Keratinocyte (primary cell): Measurements from ENCODE around the gene SAC3D1. TPM values are rescaled to one million over a fixed set of nuclear protein-coding genes. Genes with fewer than 3 reads are reported as not detected.

Experiments used
- DNase-seq: peaks from one replicate; pipeline ENCODE4 v3.0.0-alpha.2; 2011; ENCODE audit warnings: low read depth, missing footprints, low spot score
- FAIRE-seq: peaks from 2 replicates; lab custom pipeline; 2011; peaks lifted over from hg19 to GRCh38; lab: Jason Lieb, UNC
- H2AFZ ChIP-seq: 2 replicates; pipeline ENCODE4 v1.6.0; 2012; ENCODE audit warnings: low read length, control low read depth, inconsistent platforms; ENCODE audit not compliant: control insufficient read depth
- H3K27ac ChIP-seq: 2 replicates; pipeline ENCODE4 v1.5.1; 2011; ENCODE audit warnings: low read length; ENCODE audit not compliant: control insufficient read depth, insufficient read depth
- H3K27me3 ChIP-seq: 3 replicates; pipeline ENCODE4 v1.6.0; 2011; ENCODE audit warnings: low read length; ENCODE audit not compliant: control insufficient read depth, insufficient read depth; ENCODE audit errors: extremely low read depth
- H3K36me3 ChIP-seq, 2 experiments: 2 replicates in 1 of 2; 3 replicates in 1 of 2; pipeline ENCODE4 v1.5.1; 2011; ENCODE audit warnings: low read length in 2 of 2, mild to moderate bottlenecking in 1 of 2; ENCODE audit not compliant: control insufficient read depth in 2 of 2, insufficient read depth in 2 of 2; ENCODE audit errors: extremely low read depth in 1 of 2
- H3K4me1 ChIP-seq: 3 replicates; pipeline ENCODE4 v1.5.1; 2011; ENCODE audit warnings: low read length; ENCODE audit not compliant: control insufficient read depth, insufficient read depth; ENCODE audit errors: extremely low read depth
- H3K4me2 ChIP-seq: 3 replicates; pipeline ENCODE4 v1.6.0; 2011; ENCODE audit warnings: low read depth, low read length; ENCODE audit not compliant: control insufficient read depth, insufficient read depth; ENCODE audit errors: extremely low read depth
- H3K4me3 ChIP-seq, 3 experiments: fragments of 200-600 bp in 1 of 3; sonication (generic) in 1 of 3; 2 replicates in 2 of 3; 3 replicates in 1 of 3; pipeline ENCODE4 v1.5.1; 2011 to 2016; ENCODE audit warnings: low read length in 3 of 3, mild to moderate bottlenecking in 3 of 3, control low read depth in 2 of 3, inconsistent platforms in 1 of 3, low read depth in 1 of 3, mixed read lengths in 1 of 3, mixed run types in 1 of 3, moderate library complexity in 1 of 3; ENCODE audit not compliant: control insufficient read depth in 2 of 3, insufficient read depth in 2 of 3; ENCODE audit errors: extremely low read depth in 1 of 3
- H3K79me2 ChIP-seq: 2 replicates; pipeline ENCODE4 v1.6.0; 2012; ENCODE audit warnings: low read length; ENCODE audit not compliant: control insufficient read depth, insufficient read depth
- H3K9ac ChIP-seq: 3 replicates; pipeline ENCODE4 v1.6.0; 2011; ENCODE audit warnings: low read length; ENCODE audit not compliant: control insufficient read depth, insufficient read depth; ENCODE audit errors: extremely low read depth
- H3K9me1 ChIP-seq: 3 replicates; pipeline ENCODE4 v1.6.0; 2011; ENCODE audit warnings: low read length; ENCODE audit not compliant: control insufficient read depth, insufficient read depth; ENCODE audit errors: extremely low read depth
- H3K9me3 ChIP-seq: 2 replicates; pipeline ENCODE4 v1.5.1; 2012; ENCODE audit warnings: low read depth, low read length; ENCODE audit not compliant: control insufficient read depth
- H4K20me1 ChIP-seq: 3 replicates; pipeline ENCODE4 v1.6.0; 2011; ENCODE audit warnings: low read length; ENCODE audit not compliant: control insufficient read depth, insufficient read depth; ENCODE audit errors: extremely low read depth
- CTCF ChIP-seq, 3 experiments: IDR thresholded peaks in 1 of 3; conservative IDR thresholded peaks in 1 of 3; optimal IDR thresholded peaks in 1 of 3; 2 replicates in 2 of 3; 3 replicates in 1 of 3; pipeline versions ENCODE3 to v1.5.1; 2011; ENCODE audit warnings: low read length in 3 of 3, mild to moderate bottlenecking in 3 of 3, moderate library complexity in 2 of 3, control low read depth in 1 of 3, inconsistent platforms in 1 of 3; ENCODE audit not compliant: insufficient read depth in 2 of 3; ENCODE audit errors: extremely low read depth in 1 of 3
- EZH2 ChIP-seq: IDR thresholded peaks from one replicate; pipeline ENCODE4 v1.6.1; 2012; ENCODE audit warnings: inconsistent platforms, mild to moderate bottlenecking, low read length, moderate library complexity
- dilution Hi-C: fragments of 300-500 bp; cut with MboI; formaldehyde crosslinking; loops from one replicate; pipeline ENCODE4 v1.7.0; 2020; ENCODE audit warnings: low sequenced_read_pairs; ENCODE audit not compliant: extremely low pct_ligation_motif_present
- polyA plus RNA-seq, 5 experiments: library from polyadenylated mRNA; depleted of rRNA in 3 of 5; stranded (reverse) in 3 of 5; stranded (forward) in 1 of 5; unstranded in 1 of 5; fragments of >200 nt; gene quantifications; 1 replicate in 1 of 5; 2 replicates in 3 of 5; 3 replicates in 1 of 5; pipeline versions ENCODE4 v1.2.1 to v1.2.3, GENCODE V29; 2011 to 2012; ENCODE audit warnings: missing spikeins in 2 of 5, low read depth in 1 of 5, low replicate concordance in 1 of 5

The SAC3D1 gene
- polyA plus RNA-seq, 1 donor (not counting 4 experiments of a cell fraction or from before 2014, with no cell fraction given), result 4.9 TPM

DNA sequence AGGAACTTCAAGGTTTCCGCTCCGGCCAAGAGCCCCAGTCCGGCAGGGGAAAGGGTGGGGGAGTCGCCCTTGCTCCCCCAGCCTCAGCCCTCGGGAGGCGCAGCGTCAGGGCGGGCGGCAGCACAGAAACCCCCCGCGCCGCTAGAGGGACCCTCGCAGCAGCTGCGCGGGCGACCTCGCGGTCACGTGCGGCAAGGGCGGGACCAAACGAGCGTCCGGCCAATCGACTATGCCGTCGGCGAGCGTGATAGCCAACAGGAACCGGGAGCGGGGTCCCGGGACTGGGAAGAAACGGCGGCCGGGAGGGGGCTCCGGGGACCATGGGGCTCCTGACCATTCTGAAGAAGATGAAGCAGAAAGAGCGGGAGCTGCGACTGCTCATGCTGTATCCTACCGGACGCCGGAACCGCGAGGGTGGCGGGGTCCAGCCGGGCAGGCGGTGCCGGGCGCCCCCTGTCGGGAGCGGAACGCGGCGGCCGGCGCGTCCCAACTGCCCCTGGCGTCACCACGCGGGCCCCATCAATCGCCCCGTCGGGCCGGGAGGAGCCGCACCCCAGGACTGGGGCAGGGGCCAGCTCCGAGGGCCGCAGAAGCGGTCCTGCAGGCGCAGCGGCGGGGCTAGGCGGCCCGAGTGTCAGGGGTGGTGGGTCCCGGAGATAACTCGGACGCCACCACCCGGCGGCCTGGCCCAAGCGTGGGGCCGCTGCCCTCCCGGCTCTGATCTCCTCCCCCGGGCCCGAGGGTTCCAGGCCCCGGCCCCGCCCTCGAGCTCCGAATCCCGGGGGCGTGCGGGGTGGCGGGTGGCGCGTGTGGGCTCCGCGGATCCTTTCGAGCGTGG lies 26.9 kb upstream of the SAC3D1 start, which contains the start of gene ARL2:
Gene ARL2, plus strand, starts transcription at position 273 of the 838 bp plus-strand sequence. Its CDS starts 48 bp downstream, at position 321.
- peak; percentile 25 for DNase-seq
- peaks cover 8% of the 10 kb centered on the region for H3K79me2 ChIP-seq
- FAIRE-seq, result no peak
- no peaks in the 10 kb centered on the region for H3K27me3 ChIP-seq
- H3K4me1 ChIP-seq, result peaks cover 8% of the 10 kb centered on the region
- TF ChIP-seq EZH2, result no peak
- peak; percentile 56 to 88 (median 87) for TF ChIP-seq CTCF (optimal IDR thresholded peaks at IDR 0.05 in 1 of 3, IDR thresholded peaks at IDR 0.05 in 1 of 3, conservative IDR thresholded peaks at IDR 0.05 in 1 of 3; ENCODE audit: extremely low read depth in 1 of 3, insufficient read depth in 2 of 3, low read length in 3 of 3)
- no peaks in the 10 kb centered on the region for H3K9me3 ChIP-seq
- H2AFZ ChIP-seq, result peak within 1 kb of the TSS; percentile 89
- H3K36me3 ChIP-seq, result peaks cover 8 to 18% of the 10 kb centered on the region in 2 experiments
- peak within 1 kb of the TSS; percentile 87 for H3K9ac ChIP-seq
- H3K4me2 ChIP-seq, result peak within 1 kb of the TSS; percentile 85
- peak within 1 kb of the TSS; percentile 86 for H3K27ac ChIP-seq
- dilution Hi-C loops, result no loop called here
- no peaks in the 10 kb centered on the region for H4K20me1 ChIP-seq
- no peaks in the 10 kb centered on the region for H3K9me1 ChIP-seq
- peak within 1 kb of the TSS; percentile 70 to 77 (median 75) for H3K4me3 ChIP-seq

DNA sequence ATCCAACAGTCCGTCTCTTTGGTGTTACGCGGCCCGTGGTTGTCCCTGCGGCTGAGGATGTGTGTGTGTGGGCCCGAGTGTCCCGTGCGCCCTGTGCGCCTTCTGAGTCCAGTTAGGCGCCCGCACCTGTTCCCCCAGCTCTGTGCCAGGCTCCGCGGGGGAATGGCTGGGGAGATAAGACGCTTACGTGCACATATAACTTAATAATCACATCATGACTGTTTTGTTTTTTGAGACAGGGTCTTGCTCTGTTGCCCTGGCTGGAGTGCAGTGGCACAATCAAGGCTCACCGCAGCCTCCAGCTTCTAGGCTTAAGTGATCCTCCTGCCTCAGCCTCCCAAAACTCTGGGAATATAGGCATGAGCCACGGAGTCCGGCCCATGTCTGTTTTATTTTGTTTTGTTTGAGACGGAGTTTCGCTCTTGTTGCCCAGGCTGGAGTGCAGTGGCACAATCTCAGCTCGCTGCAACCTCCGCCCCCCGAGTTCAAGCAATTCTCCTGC lies 26.2 kb upstream of the SAC3D1 start:
- H3K9me1 ChIP-seq, result no peaks in the 10 kb centered on the region
- H4K20me1 ChIP-seq, result no peaks in the 10 kb centered on the region
- H3K4me1 ChIP-seq, result peaks cover 8% of the 10 kb centered on the region
- peaks cover 8% of the 10 kb centered on the region for H3K79me2 ChIP-seq
- no peaks in the 10 kb centered on the region for H3K27me3 ChIP-seq
- H3K4me2 ChIP-seq, result peak overlapping the region; percentile 85
- peak overlapping the region; percentile 86 for H3K27ac ChIP-seq
- FAIRE-seq (no peak), DNase-seq (no peak)
- peak overlapping the region; percentile 77 for H2AFZ ChIP-seq
- H3K9ac ChIP-seq, result peak overlapping the region; percentile 87
- no peaks in the 10 kb centered on the region for H3K9me3 ChIP-seq
- no peak for TF ChIP-seq CTCF (optimal IDR thresholded peaks at IDR 0.05 in 1 of 3, IDR thresholded peaks at IDR 0.05 in 1 of 3, conservative IDR thresholded peaks at IDR 0.05 in 1 of 3; ENCODE audit: extremely low read depth in 1 of 3, insufficient read depth in 2 of 3, low read length in 3 of 3)
- no peak for TF ChIP-seq EZH2
- H3K4me3 ChIP-seq, result peak overlapping the region; percentile 70 to 77 (median 75)
- dilution Hi-C loops, result no loop called here
- H3K36me3 ChIP-seq, result peaks cover 9 to 18% of the 10 kb centered on the region in 2 experiments
